Measurements from ENCODE around the gene PLCXD1.
"Not testable (repeated sequence)": the region's sequence is repeated elsewhere in the genome, so short reads cannot be mapped to it uniquely, and the experiment has no call there.

PLCXD1 gene

GRCh38 chrX:316351-317325 is 35.5 kb downstream of the PLCXD1 start:
- no peak for FAIRE-seq
- DNase-seq (ENCODE audit: low spot score): no peak

GRCh38 chrX:317424-318067 is 36.4 kb downstream of the PLCXD1 start:
- FAIRE-seq (no peak), DNase-seq (ENCODE audit: low spot score) (peak; percentile 82)

GRCh38 chrX:318068-318738 is 37.0 kb downstream of the PLCXD1 start:
- FAIRE-seq (no peak), DNase-seq (ENCODE audit: low spot score) (no peak)

- no peak for FAIRE-seq
- DNase-seq (ENCODE audit: low spot score): peak; percentile 90
Measured at GRCh38 chrX:318739-319578, 37.8 kb downstream of the PLCXD1 start, which contains the start of gene GTPBP6. Gene GTPBP6 (minus strand): TSS chrX:318796. CDS start chrX:318787, 9 bp downstream.

DNA sequence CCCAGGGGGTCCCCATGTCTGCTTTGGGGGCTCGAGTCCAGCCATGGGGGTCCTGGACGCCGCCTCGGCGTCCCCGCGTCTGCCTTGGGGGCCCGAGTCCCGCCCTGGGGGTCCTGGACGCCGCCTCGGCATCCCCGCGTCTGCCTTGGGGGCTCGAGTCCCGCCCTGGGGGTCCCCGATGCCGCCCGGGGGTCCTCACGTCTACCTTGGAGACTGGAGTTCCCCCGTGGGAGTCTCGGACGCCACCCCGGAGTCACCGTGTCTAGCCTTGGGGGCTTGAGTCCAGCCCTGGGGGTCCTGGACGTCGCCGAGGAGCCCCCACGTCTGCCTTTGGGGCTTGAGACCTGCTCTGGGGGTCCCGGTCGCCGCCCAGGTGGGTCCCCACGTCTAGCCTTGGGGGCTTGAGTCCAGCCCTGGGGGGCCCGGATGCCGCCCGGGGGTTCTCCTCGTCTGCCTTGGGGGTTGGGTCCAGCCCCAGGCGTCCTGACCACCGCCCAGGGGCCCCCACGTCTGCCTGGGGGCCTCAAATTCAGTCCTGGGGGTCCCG is 38.5 kb downstream of the PLCXD1 start:
- DNase-seq (ENCODE audit: low spot score) (no peak), FAIRE-seq (no peak)

DNA sequence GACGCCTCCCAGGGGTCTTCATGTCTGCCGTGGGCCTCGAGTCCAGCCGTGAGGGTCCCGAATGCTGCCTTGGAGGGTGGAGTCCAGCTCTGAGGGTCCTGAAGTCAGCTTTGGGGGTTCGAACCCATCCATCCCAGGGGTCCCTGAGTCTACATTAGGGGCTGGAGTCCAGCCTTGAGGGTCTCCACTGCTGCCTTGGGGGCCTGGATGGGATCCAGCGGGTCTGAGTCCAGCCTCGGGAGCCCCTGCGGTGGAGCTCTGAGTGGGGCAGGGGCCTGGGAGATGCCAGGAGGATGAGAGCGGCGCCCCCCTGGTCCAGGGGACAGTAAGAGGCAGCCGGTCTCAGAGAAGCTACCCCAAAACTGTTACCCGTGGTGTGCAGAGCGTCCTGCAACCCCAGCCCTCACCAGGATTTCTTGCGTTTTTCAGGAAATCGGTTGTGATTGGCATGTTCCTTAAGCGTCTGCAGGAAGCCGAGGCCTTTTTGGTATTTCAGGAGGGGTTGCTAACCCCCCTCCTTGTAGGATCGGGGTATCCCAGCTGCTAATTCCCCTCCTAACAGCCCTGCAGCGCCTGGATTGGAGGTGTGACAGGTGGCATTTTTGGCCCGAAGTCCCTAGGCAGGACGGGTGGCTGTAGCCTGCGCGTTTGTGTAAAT is 39.1 kb downstream of the PLCXD1 start:
- FAIRE-seq (no peak), DNase-seq (ENCODE audit: low spot score) (no peak)

GRCh38 chrX:323721-324628 is 42.8 kb downstream of the PLCXD1 start:
- no peak for DNase-seq (ENCODE audit: low spot score)
- no peak for FAIRE-seq

DNA sequence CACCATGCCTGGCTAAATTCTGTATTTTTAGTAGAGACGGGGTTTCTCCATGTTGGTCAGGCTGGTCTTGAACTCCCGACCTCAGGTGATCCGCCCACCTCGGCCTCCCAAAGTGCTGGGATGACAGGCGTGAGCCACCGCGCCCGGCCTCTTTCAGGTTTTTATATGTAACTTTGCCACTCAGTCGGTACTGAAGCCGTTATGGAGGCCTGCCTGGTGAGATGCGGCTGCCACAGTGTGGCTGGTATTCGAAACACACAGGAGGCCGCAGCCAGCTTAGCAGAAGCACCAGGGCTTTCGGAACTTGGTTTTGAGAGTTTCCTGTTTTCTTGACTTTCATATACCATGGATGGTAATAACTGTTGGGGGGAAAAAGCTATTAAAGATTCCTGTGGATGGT is 43.5 kb downstream of the PLCXD1 start:
- not testable (repeated sequence) for DNase-seq (ENCODE audit: low spot score); FAIRE-seq

DNA sequence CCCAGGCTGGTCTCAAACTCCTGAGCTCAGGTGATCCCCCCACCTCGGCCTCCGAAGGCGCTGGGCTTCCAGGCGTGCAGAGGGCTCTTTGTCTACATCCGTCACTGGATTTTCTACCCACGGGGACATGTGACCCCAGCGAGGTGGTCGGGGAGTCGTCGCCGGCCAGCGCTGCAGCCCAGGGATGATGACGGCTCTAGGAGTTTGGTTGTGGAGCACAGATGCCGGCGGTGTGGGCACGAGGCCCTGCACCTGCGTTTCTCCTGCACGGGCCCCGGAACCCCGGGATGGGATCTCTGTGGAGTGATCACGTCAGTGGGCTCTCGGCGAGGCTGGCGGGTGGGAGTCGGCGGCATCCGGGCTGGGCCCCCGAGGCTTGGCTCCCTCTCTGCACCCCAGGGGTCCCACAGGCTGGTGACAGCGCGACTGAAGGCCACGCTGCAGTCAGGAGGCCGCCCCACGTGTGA is 46.5 kb downstream of the PLCXD1 start:
- DNase-seq (ENCODE audit: low spot score): no peak
- no peak for FAIRE-seq

GRCh38 chrX:329291-329910 is 48.2 kb downstream of the PLCXD1 start:
- FAIRE-seq (no peak), DNase-seq (ENCODE audit: low spot score) (no peak)

DNA sequence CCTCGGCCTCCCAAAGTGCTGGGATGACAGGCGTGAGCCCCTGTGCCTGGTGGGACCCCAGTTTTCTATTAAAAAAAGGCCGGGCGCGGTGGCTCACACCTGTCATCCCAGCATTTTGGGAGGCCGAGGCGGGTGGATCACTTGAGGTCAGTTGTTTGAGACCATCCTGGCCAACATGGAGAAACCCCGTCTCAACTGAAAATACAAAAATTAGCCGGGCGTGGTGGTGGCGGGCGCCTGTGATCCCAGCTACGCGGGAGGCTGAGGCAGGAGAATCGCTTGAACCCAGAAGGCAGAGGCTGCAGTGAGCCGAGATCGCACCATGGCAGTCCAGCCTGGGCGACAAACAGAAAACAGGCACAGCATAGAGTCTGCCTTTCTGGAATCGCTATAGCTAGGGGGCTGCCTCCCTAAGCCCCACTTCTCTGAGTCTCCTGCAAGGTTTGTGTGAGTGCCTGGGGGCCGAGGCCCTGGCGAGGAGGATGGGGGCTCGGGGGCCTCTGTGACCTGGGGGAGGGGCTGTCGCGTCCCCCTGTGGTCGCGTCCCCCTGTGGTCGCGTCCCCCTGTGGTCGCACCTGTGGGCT is 49.1 kb downstream of the PLCXD1 start:
- DNase-seq (ENCODE audit: low spot score); FAIRE-seq: not testable (repeated sequence)

DNA sequence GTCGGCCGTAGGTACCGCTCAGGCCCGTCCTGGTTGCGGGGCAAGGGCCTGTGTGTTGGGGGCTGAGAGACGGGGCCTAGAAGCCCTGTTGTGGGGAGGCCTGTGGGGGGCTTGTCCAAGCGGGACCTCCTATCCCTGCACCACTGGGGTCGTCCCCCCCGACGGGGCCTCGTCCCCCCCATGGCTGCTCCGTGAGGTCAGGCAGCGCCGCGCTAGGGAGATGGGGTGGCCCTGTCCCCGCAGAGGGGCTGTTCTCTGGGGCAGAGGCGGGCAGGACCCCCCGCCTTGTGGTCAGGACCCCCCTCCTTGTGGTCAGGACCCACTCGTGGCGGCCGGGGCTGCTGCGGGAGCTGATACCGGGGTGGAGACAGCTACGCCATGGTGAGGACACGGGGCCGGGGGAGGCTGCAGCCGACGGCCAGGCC is 49.6 kb downstream of the PLCXD1 start:
- DNase-seq (ENCODE audit: low spot score) (no peak), FAIRE-seq (no peak)

DNA sequence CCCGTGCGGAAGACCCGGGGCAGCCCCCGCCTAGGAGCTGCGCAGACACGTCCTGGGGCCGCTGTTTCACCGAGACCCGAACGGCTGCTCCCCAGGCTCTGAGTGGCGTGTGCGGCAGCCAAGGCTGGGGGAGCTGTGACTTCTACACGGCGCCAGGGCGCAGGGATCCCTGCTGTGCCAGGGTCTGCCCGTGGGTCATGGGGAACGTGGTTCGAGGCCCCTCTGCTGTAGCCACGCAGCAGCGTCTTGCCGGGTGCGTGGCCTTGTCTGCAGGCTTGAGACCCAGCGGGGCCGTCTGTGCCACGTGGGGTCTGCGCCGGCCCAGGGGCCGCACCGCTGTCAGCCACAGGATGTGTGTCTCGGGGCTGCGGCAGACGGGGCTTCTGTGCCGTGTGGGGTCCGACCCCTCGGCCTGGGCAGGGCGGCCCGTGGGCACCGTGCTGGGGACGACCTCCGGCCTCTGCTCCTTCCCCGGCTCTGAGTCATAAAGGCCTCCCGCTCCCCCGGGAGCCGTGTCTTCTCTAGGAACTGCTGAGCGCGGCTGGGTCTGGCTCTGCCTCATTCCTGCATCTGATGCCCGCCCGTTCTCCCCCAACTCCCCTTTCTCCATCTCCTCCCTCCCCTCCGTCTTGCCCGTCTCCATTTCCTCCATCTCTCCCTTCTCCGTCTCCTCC is 50.1 kb downstream of the PLCXD1 start:
- FAIRE-seq (no peak), DNase-seq (ENCODE audit: low spot score) (peak; percentile 6)

- FAIRE-seq (no peak), DNase-seq (ENCODE audit: low spot score) (no peak)
Measured at GRCh38 chrX:331825-332495, 50.8 kb downstream of the PLCXD1 start.

- no peak for FAIRE-seq
Measured at GRCh38 chrX:332496-332860, 51.3 kb downstream of the PLCXD1 start.

DNA sequence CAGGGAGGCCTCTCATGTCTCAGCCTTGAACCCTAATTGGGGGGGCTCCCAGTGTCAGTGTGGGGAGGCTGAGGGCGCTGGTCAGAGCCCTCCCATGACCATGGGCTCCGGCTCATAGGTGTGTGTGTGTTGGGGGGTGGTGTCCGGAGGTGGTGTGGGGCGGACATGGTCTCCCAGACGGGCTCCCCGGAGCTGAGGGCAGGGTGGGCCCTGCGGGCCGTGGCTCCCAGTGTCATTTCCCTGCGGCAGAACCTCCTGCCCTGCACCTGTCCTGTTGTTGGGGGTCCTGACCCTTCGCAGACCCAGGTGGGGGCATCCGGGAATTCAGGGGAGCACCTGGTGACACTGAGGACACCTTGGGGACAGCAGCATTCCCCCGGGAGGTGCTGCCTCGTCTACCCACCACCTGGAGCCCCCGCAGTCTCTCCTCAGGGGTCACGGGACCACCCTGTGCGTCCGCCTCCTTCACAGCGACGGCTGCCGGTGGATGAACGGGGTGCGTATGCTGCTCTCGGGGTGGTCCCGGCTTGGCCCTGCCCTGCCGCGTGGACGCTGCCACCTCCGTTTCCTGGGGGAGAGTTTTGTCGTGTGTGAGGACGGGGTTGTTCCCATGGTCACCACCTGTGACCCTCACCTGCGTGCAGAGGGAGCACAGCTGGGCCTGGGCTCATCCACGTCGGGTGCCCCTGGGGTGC is 51.9 kb downstream of the PLCXD1 start:
- DNase-seq (ENCODE audit: low spot score) (no peak), FAIRE-seq (no peak)

More at GRCh38 chrX:332496-332860, 51.3 kb downstream of the PLCXD1 start:
- no peak for DNase-seq (ENCODE audit: low spot score)
